Activated T-helper 1 cell treated with anti-CD3 and anti-CD28 coated beads, Interleukin-2, amount 50 U/mL, for 16 hours (primary cell): ENCODE results near the gene SMAP1.
"Not testable (repeated sequence)": the region's sequence is repeated elsewhere in the genome, so short reads cannot be mapped to it uniquely, and the experiment has no call there.

Experiments
- DNase-seq, 2 donors: peaks; one replicate each; pipeline ENCODE4 v3.0.0-alpha.2; 2020; ENCODE audit warnings: low read depth in 1 of 2, low spot score in 1 of 2

Gene SMAP1

DNA sequence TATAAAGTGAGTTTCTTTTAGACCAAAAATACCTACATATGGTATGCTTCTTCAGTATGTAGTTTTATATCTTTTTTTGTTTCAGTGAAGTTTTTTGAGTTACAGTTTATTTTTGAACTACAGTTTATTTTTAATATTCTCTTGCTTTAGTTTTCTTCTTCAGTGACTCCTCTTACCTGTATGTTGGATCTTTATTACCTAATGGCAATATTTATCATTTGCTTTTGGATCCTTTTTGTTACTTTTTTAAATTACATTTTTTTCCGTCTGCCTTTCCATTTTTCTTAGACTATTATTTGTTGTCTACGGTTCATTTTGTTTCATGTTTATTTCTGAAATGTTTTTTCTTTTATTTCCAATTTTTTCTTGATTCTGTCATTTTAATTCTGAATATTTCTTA is 71.9 kb downstream of the SMAP1 start:
- no peak for DNase-seq

DNA sequence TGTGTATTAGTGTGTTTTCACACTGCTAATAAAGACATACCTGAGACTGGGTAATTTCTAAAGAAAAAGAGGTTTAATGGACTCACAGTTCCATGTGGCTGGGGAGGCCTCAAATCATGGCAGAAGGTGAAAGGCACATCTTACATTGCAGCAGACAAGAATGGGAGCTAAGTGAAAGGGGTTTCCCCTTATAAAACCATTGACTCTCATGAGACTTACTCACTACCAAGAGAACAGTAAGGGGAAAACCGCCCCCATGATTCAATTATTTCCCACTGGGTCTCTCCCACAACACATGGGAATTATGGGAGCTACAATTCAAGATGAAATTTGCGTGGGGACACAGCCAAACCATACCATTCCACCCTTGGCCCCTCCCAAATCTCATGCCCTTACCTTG is 73.1 kb downstream of the SMAP1 start:
- not testable (repeated sequence) for DNase-seq

GRCh38 chr6:70742462-70742861 is 74.8 kb downstream of the SMAP1 start:
- not testable (repeated sequence) for DNase-seq

GRCh38 chr6:70753870-70754380 is 86.2 kb downstream of the SMAP1 start:
- DNase-seq, result no peak

- DNase-seq, result no peak
Measured at GRCh38 chr6:70758883-70759282, 91.2 kb downstream of the SMAP1 start.

- DNase-seq, result no peak
Measured at GRCh38 chr6:70763754-70764510, 96.2 kb downstream of the SMAP1 start.

DNA sequence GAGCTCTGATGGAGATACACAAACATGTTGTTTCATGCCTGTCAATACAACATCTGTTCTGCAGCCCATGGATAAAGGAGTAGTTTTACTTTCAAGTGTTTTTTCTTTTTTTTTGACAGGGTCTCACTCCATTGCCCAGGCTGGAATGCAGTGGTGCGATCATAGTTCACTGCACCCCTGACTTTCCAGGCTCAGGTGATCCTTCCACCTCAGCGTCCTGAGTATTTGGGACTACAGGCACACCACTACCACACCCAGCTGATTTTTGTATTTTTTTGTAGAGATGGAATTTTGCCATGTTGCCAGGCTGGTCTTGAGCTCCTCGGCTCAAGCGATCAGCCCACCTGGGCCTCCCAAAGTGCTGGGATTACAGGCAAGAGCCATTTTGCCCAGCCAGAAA is 97.0 kb downstream of the SMAP1 start:
- no peak for DNase-seq

- DNase-seq, result not testable (repeated sequence)
Measured at GRCh38 chr6:70771351-70771750, 103.7 kb downstream of the SMAP1 start.

- no peak for DNase-seq
Measured at GRCh38 chr6:70779934-70780333, 112.3 kb downstream of the SMAP1 start.

DNA sequence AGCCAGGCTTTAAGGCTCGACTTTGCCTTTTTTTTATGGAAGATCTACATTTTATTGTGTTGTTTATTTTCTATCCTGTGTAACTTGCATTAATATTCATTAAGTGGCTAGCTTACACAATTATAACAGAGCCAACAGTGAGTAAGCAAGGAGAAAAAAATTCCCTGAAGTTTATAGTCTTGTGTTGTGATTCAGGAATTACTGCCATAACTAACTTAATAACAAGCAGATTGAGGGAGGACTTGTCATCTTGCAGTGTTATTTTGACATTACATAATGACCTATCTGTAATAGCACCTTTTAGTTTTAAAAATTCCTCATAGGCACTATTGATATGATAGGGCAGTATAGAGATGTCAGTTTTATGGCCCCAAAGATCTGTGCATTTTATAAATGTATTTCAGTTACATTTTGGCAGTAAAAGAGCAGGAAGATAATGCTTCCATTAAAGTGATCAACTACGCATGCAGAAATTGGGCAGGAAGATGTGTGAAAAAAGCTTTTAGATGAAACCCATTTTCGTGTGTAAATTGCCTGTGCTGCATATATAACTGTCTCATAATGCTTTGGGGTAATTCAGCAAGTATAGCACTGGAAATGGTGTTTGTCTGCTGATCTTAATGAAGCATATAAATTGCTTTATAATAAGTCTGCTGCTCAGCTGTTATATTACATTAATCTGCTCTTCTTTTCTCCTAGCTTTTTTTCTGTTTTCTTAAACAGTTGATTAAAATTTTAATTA is 123.0 kb downstream of the SMAP1 start:
- no peak for DNase-seq

- DNase-seq, result no peak
Measured at GRCh38 chr6:70797625-70798024, 129.9 kb downstream of the SMAP1 start.

- no peak for DNase-seq
Measured at GRCh38 chr6:70806086-70806485, 138.4 kb downstream of the SMAP1 start.

GRCh38 chr6:70811788-70812187 is 144.1 kb downstream of the SMAP1 start:
- DNase-seq, result no peak

GRCh38 chr6:70813885-70814284 is 146.2 kb downstream of the SMAP1 start:
- DNase-seq, result no peak

GRCh38 chr6:70819646-70820045 is 152.0 kb downstream of the SMAP1 start:
- no peak for DNase-seq

GRCh38 chr6:70820778-70821177 is 153.1 kb downstream of the SMAP1 start:
- no peak for DNase-seq

- DNase-seq, result no peak
Measured at GRCh38 chr6:70821751-70822150, 154.1 kb downstream of the SMAP1 start.

GRCh38 chr6:70823651-70824050 is 156.0 kb downstream of the SMAP1 start:
- DNase-seq, result no peak

DNA sequence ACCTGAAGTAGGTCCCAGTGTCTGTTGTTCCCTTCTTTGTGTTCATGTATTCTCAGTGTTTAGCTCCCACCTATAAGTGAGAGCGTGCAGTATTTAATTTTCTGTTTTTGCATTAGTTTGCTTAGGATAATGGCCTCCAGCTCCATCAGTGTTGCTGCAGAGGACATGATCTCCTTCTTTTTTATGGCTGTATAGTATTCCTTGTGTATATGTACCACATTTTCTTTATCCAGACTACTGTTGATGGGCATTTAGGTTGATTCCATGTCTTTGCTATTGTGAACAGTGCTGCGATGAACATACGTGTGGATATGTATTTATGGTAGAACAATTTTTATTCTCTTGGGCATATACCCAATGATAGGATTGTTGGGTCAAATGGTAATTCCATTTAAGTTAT is 163.7 kb downstream of the SMAP1 start:
- DNase-seq, result no peak

- no peak for DNase-seq
Measured at GRCh38 chr6:70834520-70834919, 166.8 kb downstream of the SMAP1 start.

- no peak for DNase-seq
Measured at GRCh38 chr6:70838907-70839285, 171.2 kb downstream of the SMAP1 start.
